HL-60 (cell line): ENCODE measurements around the gene OR2H1.

Source experiments
- DNase-seq, 2 experiments: peaks; one replicate each; pipeline ENCODE4 v3.0.0-alpha.2; 2010 to 2020; ENCODE audit warnings: low read depth in 1 of 2, low spot score in 1 of 2
- H3K27ac ChIP-seq: fragments of 250-450 bp; sonication (Bioruptor Pico); replicated peaks from 2 replicates; pipeline ENCODE4 v1.5.1; 2020; ENCODE audit warnings: mild to moderate bottlenecking, moderate library complexity
- H3K27me3 ChIP-seq: fragments of 250-450 bp; sonication (Bioruptor Pico); 2 replicates; pipeline ENCODE4 v1.5.1; 2021; ENCODE audit warnings: mild to moderate bottlenecking, moderate library complexity; ENCODE audit not compliant: insufficient read depth, poor library complexity, severe bottlenecking
- H3K4me3 ChIP-seq: replicated peaks from 2 replicates; pipeline ENCODE4 v1.5.1; 2011; ENCODE audit warnings: mild to moderate bottlenecking, control low read depth, low read length; ENCODE audit not compliant: insufficient read depth
- GABPA ChIP-seq: IDR thresholded peaks from 2 replicates; pipeline ENCODE4 v1.6.1; 2012; ENCODE audit warnings: low read depth
- POLR2AphosphoS5 ChIP-seq: IDR thresholded peaks from 2 replicates; pipeline ENCODE4 v1.6.1; 2012; ENCODE audit warnings: low read depth
- REST ChIP-seq: IDR thresholded peaks from 2 replicates; pipeline ENCODE4 v1.6.1; 2012; ENCODE audit warnings: low read depth; ENCODE audit not compliant: insufficient replicate concordance
- SPI1 ChIP-seq: IDR thresholded peaks from 2 replicates; pipeline ENCODE4 v1.6.1; 2012; ENCODE audit warnings: low read depth, mild to moderate bottlenecking, borderline replicate concordance
- TF ChIP-seq, protein P1 (sequence below): IDR thresholded peaks from one replicate; pipeline ENCODE4 v1.5.1; 2011; ENCODE audit warnings: low read length, control low read depth, inconsistent platforms; ENCODE audit not compliant: insufficient read depth

Gene OR2H1

GRCh38 chr6:29494131-29494530, 37.2 kb downstream of the OR2H1 start:
- Histone ChIP-seq H3K27ac (no peak overlapping the region), H3K4me3 (no peak overlapping the region), H3K27me3 (peaks cover 2% of the 10 kb centered on the region)
- DNase-seq: no peak
- no peak for TF ChIP-seq GABPA
- no peak for TF ChIP-seq POLR2AphosphoS5
- no peak for TF ChIP-seq REST
- no peak for TF ChIP-seq SPI1
- TF ChIP-seq, protein P1, sequence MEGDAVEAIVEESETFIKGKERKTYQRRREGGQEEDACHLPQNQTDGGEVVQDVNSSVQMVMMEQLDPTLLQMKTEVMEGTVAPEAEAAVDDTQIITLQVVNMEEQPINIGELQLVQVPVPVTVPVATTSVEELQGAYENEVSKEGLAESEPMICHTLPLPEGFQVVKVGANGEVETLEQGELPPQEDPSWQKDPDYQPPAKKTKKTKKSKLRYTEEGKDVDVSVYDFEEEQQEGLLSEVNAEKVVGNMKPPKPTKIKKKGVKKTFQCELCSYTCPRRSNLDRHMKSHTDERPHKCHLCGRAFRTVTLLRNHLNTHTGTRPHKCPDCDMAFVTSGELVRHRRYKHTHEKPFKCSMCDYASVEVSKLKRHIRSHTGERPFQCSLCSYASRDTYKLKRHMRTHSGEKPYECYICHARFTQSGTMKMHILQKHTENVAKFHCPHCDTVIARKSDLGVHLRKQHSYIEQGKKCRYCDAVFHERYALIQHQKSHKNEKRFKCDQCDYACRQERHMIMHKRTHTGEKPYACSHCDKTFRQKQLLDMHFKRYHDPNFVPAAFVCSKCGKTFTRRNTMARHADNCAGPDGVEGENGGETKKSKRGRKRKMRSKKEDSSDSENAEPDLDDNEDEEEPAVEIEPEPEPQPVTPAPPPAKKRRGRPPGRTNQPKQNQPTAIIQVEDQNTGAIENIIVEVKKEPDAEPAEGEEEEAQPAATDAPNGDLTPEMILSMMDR: no peak

GRCh38 chr6:29495571-29495970, 38.6 kb downstream of the OR2H1 start:
- Histone ChIP-seq H3K27me3 (peaks cover 3% of the 10 kb centered on the region), H3K4me3 (no peak overlapping the region), H3K27ac (no peak overlapping the region)
- DNase-seq: no peak
- TF ChIP-seq, protein P1: no peak
- no peak for TF ChIP-seq GABPA
- TF ChIP-seq POLR2AphosphoS5: no peak
- TF ChIP-seq SPI1: no peak
- no peak for TF ChIP-seq REST

DNA sequence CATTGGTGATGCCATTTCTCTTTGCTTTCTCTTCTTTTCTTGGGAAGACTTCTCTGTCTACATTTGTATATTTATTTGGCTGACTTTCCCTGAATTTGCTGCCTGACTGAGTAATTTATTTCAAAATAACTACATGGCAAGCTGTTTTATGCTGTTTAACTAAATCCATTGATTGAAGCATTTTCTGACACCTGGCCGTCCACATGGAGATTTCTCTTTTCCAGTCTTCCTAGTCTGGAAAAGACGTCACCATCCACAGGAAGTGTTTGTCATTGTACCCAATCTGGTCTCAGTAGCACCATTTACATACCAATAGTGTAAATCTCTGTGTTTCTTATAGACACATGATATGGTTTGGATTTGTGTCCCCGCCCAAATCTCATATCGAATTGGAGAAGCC, 40.0 kb downstream of the OR2H1 start:
- Histone ChIP-seq H3K27me3 (peaks cover 3% of the 10 kb centered on the region), H3K4me3 (no peak overlapping the region), H3K27ac (no peak overlapping the region)
- DNase-seq: no peak
- no peak for TF ChIP-seq GABPA
- TF ChIP-seq REST: no peak

GRCh38 chr6:29499704-29500103, 42.7 kb downstream of the OR2H1 start:
- Histone ChIP-seq H3K4me3 (no peak overlapping the region), H3K27ac (no peak overlapping the region), H3K27me3 (peaks cover 3% of the 10 kb centered on the region)
- TF ChIP-seq, protein P1: no peak
- TF ChIP-seq SPI1: no peak
- no peak for TF ChIP-seq REST
- no peak for TF ChIP-seq POLR2AphosphoS5
- TF ChIP-seq GABPA: no peak
- DNase-seq: no peak
